Measurements from ENCODE around the gene CASP2.
A peak's percentile ranks its signal among the peaks of the same experiment; 100 is the strongest.
"Not testable (repeated sequence)": the region's sequence is repeated elsewhere in the genome, so short reads cannot be mapped to it uniquely, and the experiment has no call there.

Gene CASP2

DNA sequence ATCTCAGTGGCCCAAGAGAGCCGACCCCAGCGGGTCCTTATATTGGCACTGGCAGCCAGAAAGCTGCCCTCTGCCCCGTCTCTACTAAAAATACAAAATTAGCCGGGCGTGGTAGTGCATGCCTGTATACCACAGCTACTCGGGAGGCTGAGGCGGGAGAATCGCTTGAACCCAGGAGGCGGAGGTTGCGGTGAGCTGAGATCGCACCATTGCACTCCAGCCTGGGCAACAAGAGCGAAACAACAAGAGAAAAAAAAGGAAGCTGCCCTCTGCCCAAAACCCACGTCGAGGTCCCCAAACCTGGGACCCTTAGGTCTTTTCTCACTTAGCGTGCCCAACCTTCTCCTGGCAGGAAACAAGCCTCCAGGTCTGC is 24.0 kb upstream of the CASP2 start:
- not testable (repeated sequence) for FAIRE-seq; DNase-seq (ENCODE audit: low spot score)

DNA sequence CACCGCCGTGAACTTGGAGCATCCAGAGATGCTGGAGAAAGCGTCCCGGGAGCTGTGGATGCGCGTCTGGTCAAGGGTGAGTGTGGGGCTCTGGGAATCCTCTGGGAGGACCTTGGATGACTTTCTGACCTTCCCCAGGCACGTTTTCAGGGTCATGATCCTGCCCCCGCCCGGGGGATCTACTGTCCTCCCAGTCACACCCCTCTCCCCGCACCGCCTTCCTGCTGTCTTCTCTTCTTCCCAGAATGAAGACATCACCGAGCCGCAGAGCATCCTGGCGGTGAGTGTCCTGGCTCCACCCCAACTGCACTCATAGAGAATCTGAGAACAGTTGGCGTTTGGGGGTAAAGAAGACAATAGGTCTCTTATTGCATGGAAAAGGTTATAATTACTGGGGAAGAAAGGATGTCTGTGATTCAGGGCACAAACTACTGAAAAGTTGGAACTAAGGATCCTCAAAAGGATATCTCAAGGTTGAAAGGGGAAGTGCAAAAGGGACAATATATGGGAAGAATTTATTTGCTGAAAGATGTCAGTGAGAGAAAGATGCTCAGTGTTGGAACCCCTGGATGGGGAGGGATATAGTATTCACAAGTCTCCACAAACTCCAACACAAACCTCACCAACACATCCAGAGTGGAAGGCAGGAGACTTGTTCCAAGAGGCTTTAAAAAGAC is 23.0 kb upstream of the CASP2 start:
- FAIRE-seq = no peak
- no peak for DNase-seq (ENCODE audit: low spot score)

DNA sequence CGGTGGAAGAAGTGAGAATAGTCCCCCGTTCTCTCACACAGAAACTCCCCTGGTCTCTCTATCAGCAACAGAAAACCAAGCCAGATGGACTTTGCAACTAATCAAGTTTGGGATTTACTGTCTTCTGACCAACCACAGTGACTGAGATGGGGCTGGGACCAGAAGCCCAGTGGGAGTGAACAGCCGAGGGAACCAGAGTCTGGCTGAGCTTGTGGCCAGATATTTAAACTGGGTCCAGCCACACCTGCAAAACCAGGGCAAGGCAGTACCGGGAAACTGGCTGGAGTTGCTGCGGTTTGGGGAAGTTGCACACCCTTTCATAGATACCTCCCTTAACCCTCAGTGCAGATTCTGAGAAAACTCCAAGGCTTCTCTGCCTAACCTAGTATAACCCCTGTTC is 18.9 kb upstream of the CASP2 start:
- FAIRE-seq (no peak), DNase-seq (ENCODE audit: low spot score) (no peak)

DNA sequence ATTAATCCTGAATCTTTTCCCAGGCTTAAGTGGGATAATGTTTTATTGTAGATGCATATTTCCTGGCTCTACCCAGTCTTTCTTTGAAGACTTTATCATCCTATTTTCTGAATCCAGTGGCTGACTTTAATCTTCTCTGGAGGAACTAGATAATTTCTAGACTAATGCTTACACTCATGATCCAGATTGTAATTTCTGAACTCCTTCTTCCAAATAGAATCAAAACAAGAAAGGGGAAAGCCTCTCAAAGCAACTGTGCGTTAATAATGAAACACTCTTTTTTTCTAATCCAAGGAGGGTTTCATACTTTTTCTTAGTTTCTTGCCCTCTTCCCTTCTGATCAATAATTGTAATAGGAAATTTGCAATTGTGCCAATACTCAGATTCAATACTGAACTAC is 16.9 kb upstream of the CASP2 start:
- no peak for FAIRE-seq
- DNase-seq (ENCODE audit: low spot score) = no peak

DNA sequence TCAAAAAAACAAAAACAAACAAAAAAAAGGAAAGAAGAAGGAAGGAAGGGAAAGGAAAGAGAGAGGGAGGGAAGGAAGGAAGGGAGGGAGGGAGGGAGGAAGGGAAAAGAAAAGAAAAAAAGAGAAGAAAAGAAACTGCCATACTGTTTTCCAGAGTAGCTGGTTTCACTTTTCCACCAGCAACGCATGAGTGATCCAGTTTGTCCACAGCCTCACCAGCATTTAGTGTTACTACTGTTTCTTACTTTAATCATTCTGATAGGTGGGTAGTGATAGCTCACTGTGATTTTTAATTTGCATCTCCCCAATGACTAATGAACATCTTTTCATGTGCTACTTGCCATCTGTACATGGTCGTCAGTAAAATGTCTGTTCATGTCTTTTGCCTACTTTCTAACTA is 15.3 kb upstream of the CASP2 start:
- no peak for FAIRE-seq
- no peak for DNase-seq (ENCODE audit: low spot score)

DNA sequence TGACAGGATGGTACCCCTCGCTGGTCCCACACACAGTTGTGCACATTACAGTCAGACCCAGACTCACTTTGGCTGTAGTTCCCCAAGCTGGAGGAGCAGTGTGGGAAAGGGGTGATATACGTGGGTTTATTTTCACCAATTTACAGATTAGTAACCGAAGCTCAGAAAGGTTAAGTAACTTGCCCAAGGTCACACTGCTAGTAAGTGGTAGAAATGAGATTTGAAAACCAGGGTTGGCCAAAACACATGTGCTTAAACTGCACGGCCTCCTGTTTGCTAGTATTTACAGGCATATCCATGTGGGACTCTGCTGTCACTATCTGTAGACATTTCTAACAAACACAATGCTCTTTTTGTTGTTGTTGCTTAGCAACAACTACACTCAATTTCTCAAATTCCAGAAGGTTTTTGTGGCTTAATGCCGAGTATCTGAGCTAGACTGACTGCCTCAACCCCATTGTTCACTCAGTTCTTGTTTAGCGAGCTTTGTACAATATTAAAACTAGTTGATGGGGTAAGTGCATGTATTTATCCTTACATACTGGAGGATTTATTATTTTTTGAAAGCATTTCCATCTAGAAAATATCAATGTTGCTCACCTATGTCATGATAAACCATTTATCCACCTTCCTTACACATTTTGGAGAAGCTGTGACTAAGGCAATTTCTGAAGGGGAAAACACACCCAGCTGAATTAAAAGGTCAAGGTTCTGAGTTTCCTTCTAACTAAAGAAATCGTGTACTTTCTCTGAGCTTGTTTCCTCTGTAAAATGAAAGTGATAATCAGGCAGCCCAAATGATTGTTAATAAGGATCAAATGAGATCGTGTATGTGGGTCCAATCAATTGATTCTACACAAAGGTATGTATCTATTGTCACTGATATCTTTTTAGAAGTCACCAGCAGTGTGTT is 8.7 kb upstream of the CASP2 start:
- peak; percentile 51 for DNase-seq (ENCODE audit: low spot score)
- no peak for FAIRE-seq

DNA sequence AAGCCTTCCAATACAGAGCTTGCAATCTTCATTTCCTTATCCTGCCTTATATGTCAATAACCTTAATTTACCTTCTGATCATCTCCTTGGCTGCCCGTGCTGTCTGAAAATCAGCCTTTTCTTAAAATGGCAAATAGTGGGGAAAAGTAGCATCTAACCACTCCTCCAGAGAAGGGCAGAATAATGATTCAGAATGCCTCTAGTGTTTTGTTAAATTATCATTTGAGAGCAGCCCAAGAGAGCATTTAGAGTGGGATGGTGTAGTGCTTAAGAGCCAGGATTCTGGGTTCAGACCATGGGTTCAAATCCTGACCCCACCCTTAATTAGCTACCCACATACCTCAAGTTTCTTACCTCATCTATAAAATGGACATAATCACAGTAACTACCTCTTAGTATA is 8.0 kb upstream of the CASP2 start:
- no peak for FAIRE-seq

DNA sequence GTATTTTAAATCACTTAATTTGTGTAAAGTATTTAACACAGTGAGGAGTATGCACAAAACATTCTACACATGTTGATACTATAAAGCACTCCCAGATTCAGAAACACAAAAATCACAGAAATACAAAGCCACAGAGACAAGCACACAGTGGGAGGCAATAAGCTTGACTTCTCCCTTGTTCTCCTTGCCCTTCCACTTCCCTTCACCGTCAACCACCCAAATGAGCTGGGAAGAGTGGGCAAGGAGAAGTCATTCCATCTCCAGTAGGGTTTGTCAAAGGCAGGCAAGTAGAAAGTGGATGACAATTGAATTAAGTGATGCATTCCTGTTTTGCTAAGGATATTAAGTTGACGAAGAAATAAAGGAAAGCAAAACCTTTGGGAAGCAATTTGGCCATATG is 7.6 kb upstream of the CASP2 start:
- FAIRE-seq = no peak
- no peak for DNase-seq (ENCODE audit: low spot score)

More for the DNA sequence above, 8.0 kb upstream of the CASP2 start:
- no peak for DNase-seq (ENCODE audit: low spot score)

DNA sequence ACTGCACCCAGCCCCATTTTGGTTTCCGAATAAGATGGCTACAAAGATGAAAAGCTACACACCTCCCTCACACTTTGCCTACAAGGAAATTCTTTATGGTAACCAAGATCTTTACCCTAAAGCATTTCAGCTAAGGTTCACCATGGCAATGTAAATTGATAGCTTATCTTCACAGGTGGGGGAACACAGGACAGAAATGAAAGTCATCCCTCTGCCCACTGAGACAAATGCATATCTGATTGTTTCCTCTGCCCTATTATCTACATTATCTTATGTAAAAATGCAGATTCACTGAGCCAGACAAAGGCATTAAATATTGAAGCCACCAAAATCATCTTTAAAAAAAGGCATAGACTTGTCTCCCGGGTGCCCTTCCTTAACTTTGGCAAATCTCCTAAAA is 6.6 kb upstream of the CASP2 start:
- DNase-seq (ENCODE audit: low spot score) (no peak), FAIRE-seq (no peak)

DNA sequence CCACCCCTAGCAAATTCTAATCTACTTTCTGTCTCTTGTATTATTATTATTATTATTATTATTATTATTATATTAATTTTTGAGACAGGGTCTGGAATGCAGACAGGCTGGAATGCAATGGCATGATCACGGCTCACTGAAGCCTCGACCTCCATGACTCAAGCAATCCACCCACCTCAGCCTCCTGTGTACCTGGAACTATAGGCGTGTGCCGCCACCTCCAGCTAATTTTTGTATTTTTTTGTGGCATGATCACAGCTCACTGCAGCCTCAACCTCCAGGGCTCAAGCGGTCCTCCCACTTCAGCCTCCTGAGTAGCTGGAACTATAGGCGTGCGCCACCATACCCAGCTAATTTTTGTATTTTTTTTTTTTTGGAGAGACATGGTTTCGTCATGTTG is 6.0 kb upstream of the CASP2 start:
- DNase-seq (ENCODE audit: low spot score) (no peak), FAIRE-seq (no peak)

DNA sequence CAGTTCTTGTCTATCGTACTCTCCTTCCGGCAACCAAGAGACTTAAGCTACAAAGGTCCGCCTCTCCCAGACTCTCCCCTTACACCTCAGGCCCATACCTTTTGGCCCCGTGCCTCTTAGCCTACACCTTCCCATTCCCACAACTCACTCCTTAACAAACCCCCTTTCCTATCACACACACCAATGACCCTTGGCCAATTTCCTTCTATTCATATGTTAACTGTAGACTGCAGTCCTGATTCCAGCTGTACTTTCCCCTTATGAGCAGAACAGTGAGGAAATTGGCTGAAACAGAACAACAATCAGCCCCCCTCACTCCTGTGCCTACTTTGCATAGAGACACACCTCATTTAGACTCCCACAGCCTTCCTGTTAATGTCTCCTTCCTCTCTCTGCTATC is 4.8 kb upstream of the CASP2 start:
- DNase-seq (ENCODE audit: low spot score) = no peak
- FAIRE-seq = no peak

DNA sequence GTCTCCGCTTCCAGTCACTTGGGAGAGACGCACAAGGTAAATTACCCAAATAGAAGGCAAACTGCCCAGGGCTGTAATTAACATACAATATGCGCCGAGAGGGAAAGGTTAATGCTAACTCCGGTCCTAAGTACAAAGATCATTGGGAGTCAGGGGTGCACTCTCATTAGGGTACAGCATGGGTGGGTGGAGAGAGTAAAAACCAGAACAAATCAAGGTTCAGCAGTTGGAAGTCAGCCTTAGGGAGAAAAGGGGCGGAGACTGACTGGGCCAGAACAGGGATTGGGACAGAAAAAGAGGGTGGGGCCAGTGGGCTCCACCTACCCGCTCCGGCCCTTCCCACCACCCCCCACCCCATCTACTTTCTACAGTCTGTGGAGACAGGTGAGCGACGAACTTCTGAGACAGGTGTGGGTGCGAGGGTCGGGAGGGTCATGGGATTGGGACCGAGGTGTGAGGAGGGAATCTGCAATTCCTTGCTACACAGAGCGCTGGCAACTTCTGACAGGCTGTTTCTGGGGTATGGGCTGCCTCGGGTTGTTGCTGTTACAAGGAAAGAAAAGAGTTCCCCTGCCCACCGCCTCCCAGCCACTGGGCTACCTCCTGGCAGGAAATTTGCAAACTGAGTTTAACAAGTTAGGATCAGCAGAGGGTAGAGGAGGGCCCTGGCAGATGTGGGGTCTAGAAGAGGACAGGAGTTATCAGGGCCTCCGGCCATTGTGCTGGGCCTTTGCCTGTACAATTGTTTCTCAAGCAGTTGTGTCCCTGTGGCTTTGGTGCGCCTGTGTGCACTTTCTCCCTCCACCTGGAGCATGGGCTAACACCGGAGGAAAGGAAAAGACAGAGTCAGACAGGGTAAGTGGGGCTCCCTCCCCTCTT is 3.3 kb upstream of the CASP2 start, which contains the start of gene TMEM139:
TSS of gene TMEM139 (plus strand) at position 368 of the 879 bp plus-strand sequence. CDS start 1,000 bp downstream, outside the sequence.
- DNase-seq (ENCODE audit: low spot score) (no peak), FAIRE-seq (no peak)

DNA sequence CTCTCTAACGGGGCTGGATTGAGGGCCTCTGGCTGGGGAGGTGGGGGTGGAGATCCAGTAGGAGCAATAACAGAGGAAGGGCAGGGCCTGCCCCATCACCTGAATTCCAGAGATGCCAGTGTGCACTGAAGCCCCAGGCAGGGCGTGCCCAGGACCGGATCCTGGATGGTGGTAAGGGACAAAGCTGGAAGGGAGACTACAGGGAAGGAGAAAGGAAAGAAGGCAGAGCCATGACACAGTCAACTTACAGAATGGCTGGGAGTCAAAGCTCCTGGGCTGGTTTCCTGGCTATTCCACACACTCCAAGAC is 2.7 kb upstream of the CASP2 start:
- no peak for FAIRE-seq
- DNase-seq (ENCODE audit: low spot score) = peak; percentile 69

DNA sequence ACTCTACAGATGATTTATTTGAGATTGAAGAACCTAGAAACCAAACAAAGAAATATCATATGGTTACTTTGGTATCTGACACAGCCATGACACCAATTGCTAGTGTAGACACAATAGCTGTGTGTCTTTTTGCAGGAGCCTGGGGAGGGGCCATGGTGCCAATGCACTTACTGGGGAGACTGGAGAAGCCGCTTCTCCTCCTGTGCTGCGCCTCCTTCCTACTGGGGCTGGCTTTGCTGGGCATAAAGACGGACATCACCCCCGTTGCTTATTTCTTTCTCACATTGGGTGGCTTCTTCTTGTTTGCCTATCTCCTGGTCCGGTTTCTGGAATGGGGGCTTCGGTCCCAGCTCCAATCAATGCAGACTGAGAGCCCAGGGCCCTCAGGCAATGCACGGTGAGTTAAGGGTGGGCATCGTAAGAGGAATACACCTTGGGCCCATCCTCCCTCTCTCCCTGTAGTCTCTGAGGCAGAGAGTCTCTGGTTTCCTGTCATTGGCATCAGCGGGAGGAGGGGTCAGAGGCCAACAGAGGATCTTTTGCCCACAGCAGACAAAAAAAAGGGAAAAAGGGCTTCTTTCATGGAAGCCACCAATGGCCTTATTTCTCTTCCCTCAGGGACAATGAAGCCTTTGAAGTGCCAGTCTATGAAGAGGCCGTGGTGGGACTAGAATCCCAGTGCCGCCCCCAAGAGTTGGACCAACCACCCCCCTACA is 2.2 kb upstream of the CASP2 start:
- DNase-seq (ENCODE audit: low spot score) (no peak), FAIRE-seq (no peak)

DNA sequence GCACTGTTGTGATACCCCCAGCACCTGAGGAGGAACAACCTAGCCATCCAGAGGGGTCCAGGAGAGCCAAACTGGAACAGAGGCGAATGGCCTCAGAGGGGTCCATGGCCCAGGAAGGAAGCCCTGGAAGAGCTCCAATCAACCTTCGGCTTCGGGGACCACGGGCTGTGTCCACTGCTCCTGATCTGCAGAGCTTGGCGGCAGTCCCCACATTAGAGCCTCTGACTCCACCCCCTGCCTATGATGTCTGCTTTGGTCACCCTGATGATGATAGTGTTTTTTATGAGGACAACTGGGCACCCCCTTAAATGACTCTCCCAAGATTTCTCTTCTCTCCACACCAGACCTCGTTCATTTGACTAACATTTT is 1.6 kb upstream of the CASP2 start:
- no peak for FAIRE-seq
- no peak for DNase-seq (ENCODE audit: low spot score)

DNA sequence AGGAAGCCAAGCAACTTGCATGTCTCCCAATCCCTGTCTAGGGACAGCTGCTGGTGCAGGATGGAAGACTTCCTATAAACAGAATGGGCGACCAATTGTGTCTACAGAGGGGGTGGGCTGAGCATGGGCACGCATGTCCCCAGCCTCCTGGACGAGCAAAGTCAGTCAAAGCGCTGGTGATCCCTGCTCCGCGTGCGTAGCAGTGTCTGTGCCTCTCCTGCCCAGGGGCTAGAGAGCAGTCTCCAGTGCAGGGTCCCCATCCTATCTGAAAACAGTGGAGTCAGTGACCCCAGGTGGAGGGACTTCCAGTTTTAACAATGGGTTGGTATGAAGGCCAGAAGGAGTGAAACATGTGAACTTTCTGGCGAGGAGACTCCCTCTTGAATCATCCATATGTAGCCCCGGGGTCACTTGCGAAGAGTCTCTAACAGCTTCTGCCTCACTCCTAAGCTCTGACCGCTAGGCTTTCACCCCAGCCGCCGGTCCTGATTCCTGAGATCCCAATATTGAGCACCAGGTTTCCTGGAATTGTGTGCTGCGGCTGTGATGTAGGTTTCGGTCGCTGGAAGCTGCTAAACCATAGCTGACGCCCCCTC is 714 bp upstream of the CASP2 start:
- FAIRE-seq = no peak
- no peak for DNase-seq (ENCODE audit: low spot score)

DNA sequence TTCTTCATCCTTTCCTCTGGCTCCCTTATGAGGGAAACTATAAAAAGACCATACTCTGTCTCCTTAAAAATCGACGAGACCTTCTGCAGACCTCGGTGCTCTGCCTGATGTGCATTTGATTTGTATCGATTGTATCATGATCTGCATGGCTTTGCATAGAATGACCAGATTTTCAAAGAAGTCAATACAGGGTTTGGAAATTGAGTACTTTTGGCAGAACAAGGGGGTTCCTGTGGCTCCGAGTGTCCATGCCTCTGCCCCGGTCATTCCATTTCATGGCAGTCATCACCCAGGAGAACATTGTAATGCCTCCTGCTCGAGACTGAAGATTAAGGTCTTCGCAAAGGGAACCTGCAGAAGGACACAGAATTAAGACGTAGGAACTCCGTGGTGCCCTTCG is 685 bp downstream of the CASP2 start:
- DNase-seq (ENCODE audit: low spot score) (no peak), FAIRE-seq (no peak)

DNA sequence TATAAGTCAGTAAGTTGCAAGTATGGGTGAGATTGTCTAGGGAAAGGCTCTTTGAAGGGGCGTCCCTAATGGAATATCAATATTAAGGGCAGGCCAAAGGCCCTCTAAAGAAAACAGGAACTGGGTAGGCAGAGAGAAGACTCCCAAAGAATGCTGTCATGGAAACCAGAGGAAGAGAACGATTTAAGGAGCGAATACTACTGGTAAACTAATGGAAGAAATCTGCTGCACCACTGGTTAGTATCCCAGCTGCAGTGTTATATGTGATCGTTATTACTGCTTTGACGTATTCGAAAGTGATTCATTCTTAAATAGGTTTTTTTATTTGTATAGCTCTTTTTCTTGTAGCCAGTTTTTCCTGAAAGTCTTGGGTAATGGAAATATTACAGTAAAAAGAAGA is 1.3 kb downstream of the CASP2 start:
- no peak for DNase-seq (ENCODE audit: low spot score)
- no peak for FAIRE-seq

DNA sequence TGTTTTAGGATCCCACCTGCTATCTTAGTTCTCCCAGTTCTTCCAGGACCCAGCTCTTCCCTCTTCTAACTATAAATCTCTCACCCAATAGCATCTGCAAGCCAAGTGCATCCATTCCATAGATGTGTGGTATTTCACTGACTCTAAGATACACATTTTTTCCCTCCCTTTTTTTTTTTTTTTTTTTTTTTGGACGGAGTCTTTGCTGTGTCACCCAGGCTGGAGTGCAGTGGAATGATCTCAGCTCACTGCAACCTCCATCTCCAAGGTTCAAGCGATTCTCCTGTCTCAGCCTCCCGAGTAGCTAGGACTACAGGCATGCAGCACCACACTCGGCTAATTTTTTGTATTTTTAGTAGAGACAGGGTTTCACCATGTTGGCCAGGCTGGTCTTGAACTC is 1.7 kb downstream of the CASP2 start:
- not testable (repeated sequence) for FAIRE-seq; DNase-seq (ENCODE audit: low spot score)

DNA sequence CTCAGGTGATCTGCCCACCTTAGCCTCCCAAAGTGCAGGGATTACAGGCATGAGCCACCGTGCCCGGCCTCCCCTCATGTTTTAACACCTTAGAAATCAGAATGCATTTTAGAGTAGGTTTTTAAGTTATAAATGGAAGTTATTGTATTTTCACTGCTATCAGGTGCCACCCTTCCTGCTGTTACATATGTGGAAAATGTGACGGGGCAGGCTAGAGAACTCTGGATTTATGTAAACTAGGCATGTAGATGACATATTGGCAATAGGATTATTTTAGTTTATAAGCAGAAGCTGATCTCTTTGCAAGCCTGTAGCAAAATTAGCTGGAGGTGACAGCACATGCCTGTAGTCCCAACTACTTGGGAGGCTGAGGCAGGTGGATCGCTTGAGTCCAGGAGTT is 2.1 kb downstream of the CASP2 start:
- FAIRE-seq = no peak
- no peak for DNase-seq (ENCODE audit: low spot score)

DNA sequence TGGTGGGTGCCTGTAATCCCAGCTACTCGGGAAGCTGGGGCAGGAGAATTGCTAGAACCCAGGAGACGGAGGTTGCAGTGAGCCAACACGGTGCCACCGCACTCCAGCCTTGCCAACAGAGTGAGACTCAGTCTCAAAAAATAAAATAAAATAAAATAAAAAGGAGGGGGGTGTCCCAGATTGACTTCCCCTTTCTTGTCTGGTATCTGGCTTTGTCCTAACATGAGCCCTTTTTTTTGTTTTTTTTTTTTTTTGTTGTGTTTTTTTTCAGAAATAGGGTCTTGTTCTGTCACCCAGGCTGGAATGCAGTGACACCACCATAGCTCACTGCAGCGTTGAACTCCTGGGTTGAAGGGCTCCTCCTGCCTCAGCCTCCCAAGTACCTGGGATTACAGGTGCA is 4.7 kb downstream of the CASP2 start:
- DNase-seq (ENCODE audit: low spot score) (no peak), FAIRE-seq (no peak)
